SK-N-DZ (cell line): ENCODE measurements around the gene MSL3.
A peak's percentile ranks its signal among the peaks of the same experiment; 100 is the strongest.

ENCODE experiments used
- DNase-seq: peaks from one replicate; pipeline ENCODE4 v3.0.0-alpha.2; 2015; ENCODE audit warnings: low spot score

MSL3 gene

GRCh38 chrX:11759461-11760311 lies 1.6 kb downstream of the MSL3 start:
- peak; percentile 89 for DNase-seq

DNA sequence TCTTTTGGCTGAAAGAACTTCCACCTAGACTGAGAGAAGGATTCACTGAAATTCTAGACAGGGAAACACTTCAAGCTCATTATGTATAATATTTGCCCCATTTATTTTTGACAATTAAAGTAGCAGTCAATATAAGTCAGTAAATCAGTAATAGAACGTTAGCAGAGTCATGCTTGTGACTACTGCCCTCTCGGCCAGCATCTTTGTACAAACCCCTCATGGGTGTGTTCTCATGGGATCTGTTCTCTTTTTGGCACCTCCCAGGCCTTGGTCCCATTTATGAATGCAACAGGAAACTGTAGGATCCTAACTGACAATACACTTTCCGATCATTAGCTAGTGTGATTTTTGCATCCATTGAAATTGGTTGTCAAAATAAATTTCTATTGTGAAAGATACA lies 2.9 kb downstream of the MSL3 start:
- DNase-seq, result no peak

GRCh38 chrX:11764602-11765067 lies 6.6 kb downstream of the MSL3 start:
- DNase-seq, result no peak

- no peak for DNase-seq
These were observed 7.4 kb downstream of the MSL3 start for GRCh38 chrX:11765449-11765848.

- DNase-seq, result no peak
These were observed 8.4 kb downstream of the MSL3 start for GRCh38 chrX:11766487-11766886.

- DNase-seq, result no peak
These were observed 10.0 kb downstream of the MSL3 start for GRCh38 chrX:11768039-11768438.

DNA sequence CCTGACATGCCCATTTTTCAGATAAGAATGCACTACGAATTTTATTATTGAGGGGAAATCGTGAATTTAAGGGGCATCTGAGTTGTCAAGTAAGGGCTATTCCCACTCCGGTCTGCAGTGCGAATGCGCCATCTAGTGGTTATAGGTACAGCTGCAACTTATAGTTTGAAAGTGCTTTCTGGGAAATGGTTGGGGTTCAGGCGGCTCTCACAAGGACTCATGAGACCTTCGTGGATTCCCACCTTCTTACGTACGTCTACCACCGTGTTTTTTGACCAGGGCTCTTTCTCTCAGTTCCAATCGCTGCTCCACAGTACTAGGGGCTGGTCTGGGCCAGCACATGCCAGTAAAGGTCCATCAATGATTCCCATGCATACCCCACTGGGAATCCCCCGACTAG lies 12.3 kb downstream of the MSL3 start:
- peak; percentile 52 for DNase-seq

- no peak for DNase-seq
These were observed 20.2 kb downstream of the MSL3 start for GRCh38 chrX:11778230-11778629.

GRCh38 chrX:11781133-11781532 lies 23.1 kb downstream of the MSL3 start:
- no peak for DNase-seq

- DNase-seq, result no peak
These were observed 23.8 kb downstream of the MSL3 start for GRCh38 chrX:11781734-11782370.

GRCh38 chrX:11784543-11784942 lies 26.5 kb downstream of the MSL3 start:
- no peak for DNase-seq

DNA sequence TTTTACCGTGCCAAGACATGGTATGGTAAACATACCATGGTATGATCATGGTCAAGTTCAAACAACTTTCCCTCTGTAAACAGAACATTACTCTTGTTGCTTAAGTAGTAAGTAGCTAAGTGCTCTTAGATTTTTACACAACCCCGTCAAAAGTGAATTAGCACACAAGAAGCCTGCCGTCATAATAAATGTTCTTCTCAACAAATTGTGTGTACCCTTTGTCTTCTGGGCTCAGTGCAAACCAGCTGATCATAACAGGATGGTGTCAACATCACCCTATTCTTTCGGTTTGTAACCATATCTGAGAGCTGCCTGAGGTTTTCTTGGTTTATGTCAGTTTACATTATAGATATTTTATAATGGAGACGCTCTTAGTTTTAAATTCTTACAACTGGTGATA lies 28.8 kb downstream of the MSL3 start:
- DNase-seq, result no peak

GRCh38 chrX:11787564-11787963 lies 29.5 kb downstream of the MSL3 start:
- DNase-seq, result peak; percentile 74

GRCh38 chrX:11789809-11790208 lies 31.8 kb downstream of the MSL3 start:
- no peak for DNase-seq

DNA sequence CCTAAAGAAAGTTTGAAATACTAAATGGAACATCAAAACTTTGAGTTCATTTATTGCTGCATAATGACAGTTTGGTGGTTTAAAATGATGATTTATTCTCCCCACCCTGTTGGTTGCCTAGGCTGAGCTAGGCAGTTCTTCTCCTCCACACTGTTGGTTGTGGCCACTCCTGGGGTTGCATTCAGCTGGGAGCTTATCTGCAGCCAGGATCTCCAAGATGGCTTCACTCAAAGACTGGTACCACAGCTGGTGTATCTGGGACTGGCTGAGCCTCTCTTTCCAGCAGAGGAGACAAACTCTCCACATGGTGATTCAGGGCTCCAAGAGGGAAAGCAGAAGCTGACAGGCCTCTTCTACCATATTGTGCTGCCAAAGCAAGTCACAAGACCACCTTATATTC lies 33.1 kb downstream of the MSL3 start:
- DNase-seq, result peak; percentile 53

- no peak for DNase-seq
These were observed 33.5 kb downstream of the MSL3 start for GRCh38 chrX:11791537-11791936.

DNA sequence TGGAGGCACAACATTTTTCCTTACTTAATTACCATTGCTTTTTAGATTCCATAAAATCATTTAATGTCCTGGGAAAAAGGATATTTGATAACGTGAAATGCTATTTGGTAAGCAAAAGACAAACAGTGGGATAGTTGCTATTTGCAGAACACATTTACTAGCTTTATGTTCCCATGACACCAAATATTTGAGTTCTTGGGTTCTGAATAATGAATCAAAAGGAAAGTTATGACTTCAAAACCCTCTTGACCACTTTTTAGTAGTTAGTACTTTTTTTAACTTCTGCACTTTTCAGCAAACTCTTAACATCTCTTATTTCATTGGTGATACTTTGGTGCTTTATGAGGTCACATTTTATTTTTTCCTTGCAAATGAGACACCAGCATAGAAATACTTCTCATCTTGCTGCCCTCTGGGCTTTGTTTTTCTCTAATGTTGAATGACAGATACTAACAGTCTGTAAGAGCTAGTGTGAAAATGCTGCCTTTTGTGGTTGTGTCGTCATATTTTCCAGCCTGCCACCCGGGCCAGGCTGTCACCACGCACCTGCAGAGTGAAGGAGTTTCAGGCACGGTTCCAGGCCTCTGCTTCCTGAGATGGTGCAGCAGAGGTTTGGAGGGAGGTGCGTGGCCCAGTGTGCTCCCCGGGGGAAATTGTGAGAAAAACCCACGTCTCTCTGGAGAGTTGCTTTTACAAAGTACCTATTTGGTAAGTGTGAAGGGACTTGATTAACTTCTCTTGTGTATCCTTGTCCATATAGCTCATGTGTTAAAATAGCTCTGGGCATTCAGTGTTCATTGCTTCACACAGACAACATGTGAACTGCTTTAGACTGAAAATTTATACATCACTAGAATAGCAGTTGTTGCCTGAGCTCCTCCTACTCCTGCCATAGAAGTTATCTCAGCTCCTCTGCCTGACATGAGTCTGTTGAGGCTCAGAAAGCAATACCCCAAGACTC lies 34.7 kb downstream of the MSL3 start:
- DNase-seq, result no peak

DNA sequence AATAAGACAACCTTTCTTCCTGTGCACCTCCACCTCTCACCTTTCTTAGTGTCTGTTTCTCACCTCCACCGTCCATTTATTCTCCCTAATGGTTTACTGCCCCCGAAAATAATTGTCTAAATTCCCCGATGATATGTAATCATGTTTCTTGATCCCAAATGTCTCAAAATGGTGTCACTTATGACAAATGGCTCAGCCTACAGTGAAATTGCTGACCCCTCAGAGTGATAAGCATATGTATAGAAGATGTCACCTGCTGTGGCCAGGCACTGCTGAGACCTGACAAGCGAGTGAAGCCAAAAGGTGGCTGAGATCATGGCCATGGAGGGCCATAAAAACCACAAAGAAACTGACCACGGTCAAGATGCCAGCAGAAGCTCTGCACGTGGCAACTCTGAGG lies 35.7 kb downstream of the MSL3 start:
- no peak for DNase-seq

DNA sequence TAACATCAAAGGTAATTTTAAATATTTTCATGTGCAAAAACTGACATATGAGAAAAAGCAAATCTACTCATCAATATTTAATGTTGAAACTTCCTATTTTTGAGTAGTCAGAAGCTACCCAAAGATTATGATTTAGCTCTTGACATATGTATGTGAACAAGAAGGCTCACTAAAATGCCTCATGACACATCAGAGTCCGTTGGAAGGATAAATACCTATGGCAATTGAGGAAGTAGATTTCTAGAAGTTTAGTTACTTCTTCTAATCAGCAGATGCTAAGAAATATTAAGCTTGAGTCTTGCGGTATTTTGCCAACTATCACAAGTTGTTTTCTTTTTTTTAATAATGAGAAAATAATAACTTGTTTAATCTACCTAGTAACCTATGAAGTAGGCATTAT lies 55.3 kb downstream of the MSL3 start:
- DNase-seq, result no peak
